HG03060 (cell line): ENCODE measurements around the gene ZDHHC16.
"Not testable (repeated sequence)": the region's sequence is repeated elsewhere in the genome, so short reads cannot be mapped to it uniquely, and the experiment has no call there.

Experiments
- ATAC-seq: cut with Tn5 transposase; IDR thresholded peaks from one replicate; pipeline ENCODE4 v1.9.1; 2021; ENCODE audit warnings: low read depth, moderate number of reproducible peaks; ENCODE audit not compliant: unreplicated experiment

ZDHHC16 gene

GRCh38 chr10:97445722-97446639 lies at the start of gene ZDHHC16, which contains the start of gene EXOSC1:
Gene ZDHHC16, plus strand, starts transcription at chr10:97446175. Its CDS starts 5,501 bp downstream, at chr10:97451676.
Gene EXOSC1, minus strand, starts transcription at chr10:97446006. Its CDS starts 21 bp downstream, at chr10:97445985.
- ATAC-seq = peak; percentile 96

GRCh38 chr10:97399843-97400545 lies 46.0 kb upstream of the ZDHHC16 start:
- ATAC-seq = no peak

- ATAC-seq = peak; percentile 83
Measured at GRCh38 chr10:97400665-97401454, 45.1 kb upstream of the ZDHHC16 start, which contains the start of gene RRP12. Gene RRP12, minus strand, starts transcription at chr10:97401340. Its CDS starts 109 bp downstream, at chr10:97401231.

- no peak for ATAC-seq
Measured at GRCh38 chr10:97401455-97401919, 44.5 kb upstream of the ZDHHC16 start.

GRCh38 chr10:97404044-97404443 lies 41.9 kb upstream of the ZDHHC16 start:
- ATAC-seq = no peak

- ATAC-seq = no peak
Measured at GRCh38 chr10:97406064-97406463, 39.9 kb upstream of the ZDHHC16 start.

GRCh38 chr10:97406483-97406882 lies 39.5 kb upstream of the ZDHHC16 start:
- not testable (repeated sequence) for ATAC-seq

GRCh38 chr10:97407211-97407951 lies 38.6 kb upstream of the ZDHHC16 start:
- ATAC-seq = peak; percentile 75

- no peak for ATAC-seq
Measured at GRCh38 chr10:97407952-97408248, 38.1 kb upstream of the ZDHHC16 start.

GRCh38 chr10:97408496-97408992 lies 37.4 kb upstream of the ZDHHC16 start:
- no peak for ATAC-seq

GRCh38 chr10:97411406-97411805 lies 34.6 kb upstream of the ZDHHC16 start:
- no peak for ATAC-seq

GRCh38 chr10:97412891-97413304 lies 33.1 kb upstream of the ZDHHC16 start:
- ATAC-seq = no peak

- ATAC-seq = no peak
Measured at GRCh38 chr10:97416565-97416964, 29.4 kb upstream of the ZDHHC16 start.

GRCh38 chr10:97423757-97424098 lies 22.2 kb upstream of the ZDHHC16 start:
- ATAC-seq = not testable (repeated sequence)

- ATAC-seq = peak; percentile 60
Measured at GRCh38 chr10:97425964-97426775, 19.8 kb upstream of the ZDHHC16 start, which contains the start of gene PGAM1. Gene PGAM1, plus strand, starts transcription at chr10:97426191. Its CDS starts 117 bp downstream, at chr10:97426308.

GRCh38 chr10:97426776-97427570 lies 19.0 kb upstream of the ZDHHC16 start:
- ATAC-seq = no peak

GRCh38 chr10:97427571-97428179 lies 18.3 kb upstream of the ZDHHC16 start:
- ATAC-seq = no peak

GRCh38 chr10:97428572-97428981 lies 17.4 kb upstream of the ZDHHC16 start:
- ATAC-seq = no peak
